ENCODE results near the gene PURB. TPM values are rescaled to one million over a fixed set of nuclear protein-coding genes. Genes with fewer than 3 reads are reported as not detected.
"Not testable (repeated sequence)": the region's sequence is repeated elsewhere in the genome, so short reads cannot be mapped to it uniquely, and the experiment has no call there.

PURB gene
- polyA plus RNA-seq, 1 of the 3 experiments (the other 2 are of a cell fraction), result 4.8 TPM

DNA sequence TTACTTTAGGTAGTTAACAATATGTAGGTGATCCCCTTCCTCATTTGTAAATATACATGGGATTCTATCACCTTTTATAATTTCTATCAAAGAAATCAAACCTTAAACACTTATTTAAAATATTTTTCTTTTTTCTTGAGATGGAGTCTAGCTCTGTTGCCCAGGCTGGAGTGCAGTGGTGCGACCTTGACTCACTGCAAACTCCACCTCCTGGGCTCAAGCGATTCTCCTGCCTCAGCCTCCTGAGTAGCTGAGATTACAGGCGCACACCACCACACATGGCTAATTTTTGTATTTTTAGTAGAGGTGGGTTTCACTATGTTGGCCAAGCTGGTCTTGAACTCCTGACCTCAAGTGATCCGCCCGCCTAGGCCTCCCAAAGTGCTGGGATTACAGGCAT, 41.9 kb downstream of the PURB start:
- H3F3A ChIP-seq (replicated peaks; ENCODE audit: insufficient read depth), result peaks cover 28% of the 10 kb centered on the region
- H3K9me3 ChIP-seq; DNase-seq; H3K27ac ChIP-seq (ENCODE audit: low read depth in 2 of 2, low read length in 1 of 2); H3K4me3 ChIP-seq (ENCODE audit: low read depth in 2 of 2, low read length in 1 of 2); H3K9me2 ChIP-seq; H2AFZ ChIP-seq (ENCODE audit: low read depth); H3K27me3 ChIP-seq (ENCODE audit: insufficient read depth); H3K4me2 ChIP-seq; POLR2A ChIA-PET; H3K9ac ChIP-seq: not testable (repeated sequence)
- 97% methylated on average over 5 of the region's 5 CpGs for WGBS (ENCODE audit: low lambda C conversion rate)
- H4K20me1 ChIP-seq (ENCODE audit: insufficient read depth), result peaks cover 72% of the 10 kb centered on the region
- CTCF ChIA-PET, result interaction anchor here (2.5 kb wide), 1 partner anchor 293 kb away, joined by 9 read pairs; no protein-coding TSS in a partner anchor
- H3K79me2 ChIP-seq (ENCODE audit: insufficient read depth), result peaks cover 91% of the 10 kb centered on the region
- H3K4me1 ChIP-seq (ENCODE audit: control insufficient read depth in 1 of 2, insufficient read depth in 2 of 2, low read depth in 1 of 2, low read length in 1 of 2), result peaks cover 2 to 12% of the 10 kb centered on the region in 2 experiments; a peak in 2 of 4 replicates
- peaks cover 19 to 38% of the 10 kb centered on the region in 2 experiments for H3K36me3 ChIP-seq (replicated peaks in 1 of 2; ENCODE audit: control insufficient read depth in 1 of 2, insufficient read depth in 2 of 2, low read length in 1 of 2)

DNA sequence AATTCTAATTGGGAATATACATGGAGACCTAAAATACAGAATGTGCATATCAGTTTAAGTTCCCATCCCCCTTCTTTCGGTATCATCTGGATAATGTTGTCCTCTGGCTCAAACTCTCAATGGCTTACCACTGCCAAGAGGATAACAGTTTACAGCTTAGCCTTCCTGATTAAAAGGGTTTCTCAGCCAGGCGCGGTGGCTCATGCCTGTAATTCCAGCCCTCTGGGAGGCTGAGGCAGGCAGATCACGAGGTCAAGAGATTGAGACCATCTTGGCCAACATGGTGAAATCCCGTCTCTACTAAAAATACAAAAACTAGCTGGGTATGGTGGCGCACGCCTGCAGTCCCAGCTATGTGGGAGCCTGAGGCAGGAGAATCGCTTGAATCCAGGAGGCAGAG, 42.7 kb downstream of the PURB start:
- H3K4me3 ChIP-seq (ENCODE audit: low read depth in 2 of 2, low read length in 1 of 2); POLR2A ChIA-PET; H3K9ac ChIP-seq; H3K27me3 ChIP-seq (ENCODE audit: insufficient read depth); H3K4me2 ChIP-seq; DNase-seq; H2AFZ ChIP-seq (ENCODE audit: low read depth); CTCF ChIA-PET; H3K9me3 ChIP-seq; H3K27ac ChIP-seq (ENCODE audit: low read depth in 2 of 2, low read length in 1 of 2); H3K9me2 ChIP-seq: not testable (repeated sequence)
- WGBS (ENCODE audit: low lambda C conversion rate), result 99% methylated on average over 8 of the region's 8 CpGs
- H4K20me1 ChIP-seq (ENCODE audit: insufficient read depth), result peaks cover 72% of the 10 kb centered on the region
- peaks cover 19 to 38% of the 10 kb centered on the region in 2 experiments for H3K36me3 ChIP-seq (replicated peaks in 1 of 2; ENCODE audit: control insufficient read depth in 1 of 2, insufficient read depth in 2 of 2, low read length in 1 of 2)
- peaks cover 98% of the 10 kb centered on the region for H3K79me2 ChIP-seq (ENCODE audit: insufficient read depth)
- peaks cover 2 to 12% of the 10 kb centered on the region in 2 experiments; a peak in 2 of 4 replicates for H3K4me1 ChIP-seq (ENCODE audit: control insufficient read depth in 1 of 2, insufficient read depth in 2 of 2, low read depth in 1 of 2, low read length in 1 of 2)
- H3F3A ChIP-seq (replicated peaks; ENCODE audit: insufficient read depth), result peaks cover 27% of the 10 kb centered on the region

DNA sequence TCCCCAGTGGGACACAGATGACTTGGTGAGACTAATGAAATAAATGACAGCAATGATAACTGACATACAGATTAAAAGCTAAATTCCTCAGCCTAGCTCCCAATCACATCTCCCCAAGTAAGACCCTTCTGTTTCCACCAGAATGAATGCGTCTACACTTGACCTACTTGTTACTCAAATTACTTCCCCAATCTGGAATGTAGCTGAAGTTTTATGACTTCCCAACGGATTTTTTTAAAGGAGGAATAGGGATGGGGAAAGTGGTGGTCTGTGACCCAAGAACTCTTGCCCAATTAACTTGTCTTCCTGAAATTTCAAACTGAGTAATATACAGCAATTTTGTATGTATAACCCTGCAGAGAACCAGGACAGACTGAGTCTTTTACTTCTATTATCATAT, 46.6 kb downstream of the PURB start:
- H3K9me3 ChIP-seq, result no peaks in the 10 kb centered on the region
- no peaks in the 10 kb centered on the region for H3K9me2 ChIP-seq
- POLR2A ChIA-PET, result interaction anchor here (1.2 kb wide), 1 partner anchor 47 kb away, joined by 3 read pairs; no protein-coding TSS in a partner anchor
- H3K36me3 ChIP-seq (replicated peaks in 1 of 2; ENCODE audit: control insufficient read depth in 1 of 2, insufficient read depth in 2 of 2, low read length in 1 of 2), result peaks cover 36 to 68% of the 10 kb centered on the region in 2 experiments
- H3F3A ChIP-seq (replicated peaks; ENCODE audit: insufficient read depth), result peaks cover 5% of the 10 kb centered on the region
- no peak overlapping the region for H3K4me3 ChIP-seq (ENCODE audit: low read depth in 2 of 2, low read length in 1 of 2)
- H2AFZ ChIP-seq (ENCODE audit: low read depth), result no peak overlapping the region
- no peaks in the 10 kb centered on the region for H3K27me3 ChIP-seq (ENCODE audit: insufficient read depth)
- 84% methylated on average over 2 of the region's 2 CpGs for WGBS (ENCODE audit: low lambda C conversion rate)
- peaks cover 34% of the 10 kb centered on the region; the same call in 1 of the 2 replicates for H4K20me1 ChIP-seq (ENCODE audit: insufficient read depth)
- no peak overlapping the region for H3K9ac ChIP-seq
- CTCF ChIA-PET, result interaction anchor here (0.8 to 2.3 kb wide), 4 partner anchors 9 to 298 kb away, joined by 3 to 13 read pairs (median 4); partner anchors contain the start of gene H2AZ2
- H3K4me2 ChIP-seq, result no peak overlapping the region
- no peak for TF ChIP-seq JUND (IDR thresholded peaks at IDR 0.05)
- H3K27ac ChIP-seq (ENCODE audit: low read depth in 2 of 2, low read length in 1 of 2), result no peak overlapping the region
- no peak for DNase-seq
- peaks cover 99% of the 10 kb centered on the region for H3K79me2 ChIP-seq (ENCODE audit: insufficient read depth)
- H3K4me1 ChIP-seq (ENCODE audit: control insufficient read depth in 1 of 2, insufficient read depth in 2 of 2, low read depth in 1 of 2, low read length in 1 of 2), result no peaks in the 10 kb centered on the region

DNA sequence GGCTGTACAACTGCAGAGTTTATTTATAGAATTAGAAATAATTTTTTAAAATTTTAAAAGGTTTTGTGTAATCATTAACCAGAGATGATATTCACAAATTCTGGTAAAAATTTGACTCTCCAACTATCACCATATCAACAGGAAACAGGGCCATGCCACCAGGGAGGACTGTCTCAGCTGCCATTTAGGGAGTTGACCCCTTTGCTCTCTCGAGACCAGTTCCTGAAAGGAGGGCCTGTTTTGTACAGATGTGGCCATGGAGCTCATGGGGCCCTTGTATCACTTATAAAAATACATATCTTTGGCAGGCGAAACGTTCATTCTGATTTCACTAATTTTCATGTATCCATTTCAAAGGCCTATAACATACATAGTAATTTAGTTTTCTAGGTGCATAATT, 57.8 kb downstream of the PURB start:
- Histone ChIP-seq H2AFZ (ENCODE audit: low read depth) (no peak overlapping the region), H3K4me1 (ENCODE audit: control insufficient read depth in 1 of 2, insufficient read depth in 2 of 2, low read depth in 1 of 2, low read length in 1 of 2) (no peaks in the 10 kb centered on the region), H3K9ac (no peak overlapping the region), H4K20me1 (ENCODE audit: insufficient read depth) (no peaks in the 10 kb centered on the region), H3F3A (replicated peaks; ENCODE audit: insufficient read depth) (peaks cover 14% of the 10 kb centered on the region), H3K36me3 (replicated peaks in 1 of 2; ENCODE audit: control insufficient read depth in 1 of 2, insufficient read depth in 2 of 2, low read length in 1 of 2) (peaks cover 53 to 58% of the 10 kb centered on the region in 2 experiments), H3K4me3 (ENCODE audit: low read depth in 2 of 2, low read length in 1 of 2) (no peak overlapping the region), H3K9me2 (no peaks in the 10 kb centered on the region), H3K27me3 (ENCODE audit: insufficient read depth) (no peaks in the 10 kb centered on the region), H3K79me2 (ENCODE audit: insufficient read depth) (peaks cover 26% of the 10 kb centered on the region; the same call in 1 of the 2 replicates), H3K9me3 (no peaks in the 10 kb centered on the region), H3K27ac (ENCODE audit: low read depth in 2 of 2, low read length in 1 of 2) (no peak overlapping the region), H3K4me2 (no peak overlapping the region)
- ChIA-PET POLR2A (interaction anchor here (0.5 kb wide), 1 partner anchor 29 kb away, joined by 3 read pairs; no protein-coding TSS in a partner anchor), CTCF (interaction anchor here (1.2 kb wide), 1 partner anchor 19 kb away, joined by 3 read pairs; no protein-coding TSS in a partner anchor)
- DNase-seq, result no peak
- WGBS (ENCODE audit: low lambda C conversion rate), result 98% methylated on average over 3 of the region's 3 CpGs
- TF ChIP-seq TCF12 (IDR thresholded peaks at IDR 0.05) (no peak), SIN3A (IDR thresholded peaks at IDR 0.05; ENCODE audit: borderline replicate concordance, low read depth, low read length) (no peak), GABPA (IDR thresholded peaks at IDR 0.05; ENCODE audit: low read depth) (no peak), POLR2AphosphoS5 (IDR thresholded peaks at IDR 0.05; ENCODE audit: low read depth, low read length) (no peak), MXI1 (IDR thresholded peaks at IDR 0.05; ENCODE audit: low read depth, low read length) (no peak), RAD21 (IDR thresholded peaks at IDR 0.05; ENCODE audit: low read length) (no peak), FOSL2 (IDR thresholded peaks at IDR 0.05; ENCODE audit: borderline replicate concordance, low read depth) (no peak), FOXJ3 (CRISPR knock-in tag; IDR thresholded peaks at IDR 0.05) (no peak), CHD2 (IDR thresholded peaks at IDR 0.05; ENCODE audit: low read length, partially characterized antibody) (no peak), JUND (IDR thresholded peaks at IDR 0.05) (no peak), SMC3 (IDR thresholded peaks at IDR 0.05; ENCODE audit: low read depth, low read length) (no peak), NRF1 (IDR thresholded peaks at IDR 0.05; ENCODE audit: low read depth, low read length) (no peak)
- TF ChIP-seq, protein P1, sequence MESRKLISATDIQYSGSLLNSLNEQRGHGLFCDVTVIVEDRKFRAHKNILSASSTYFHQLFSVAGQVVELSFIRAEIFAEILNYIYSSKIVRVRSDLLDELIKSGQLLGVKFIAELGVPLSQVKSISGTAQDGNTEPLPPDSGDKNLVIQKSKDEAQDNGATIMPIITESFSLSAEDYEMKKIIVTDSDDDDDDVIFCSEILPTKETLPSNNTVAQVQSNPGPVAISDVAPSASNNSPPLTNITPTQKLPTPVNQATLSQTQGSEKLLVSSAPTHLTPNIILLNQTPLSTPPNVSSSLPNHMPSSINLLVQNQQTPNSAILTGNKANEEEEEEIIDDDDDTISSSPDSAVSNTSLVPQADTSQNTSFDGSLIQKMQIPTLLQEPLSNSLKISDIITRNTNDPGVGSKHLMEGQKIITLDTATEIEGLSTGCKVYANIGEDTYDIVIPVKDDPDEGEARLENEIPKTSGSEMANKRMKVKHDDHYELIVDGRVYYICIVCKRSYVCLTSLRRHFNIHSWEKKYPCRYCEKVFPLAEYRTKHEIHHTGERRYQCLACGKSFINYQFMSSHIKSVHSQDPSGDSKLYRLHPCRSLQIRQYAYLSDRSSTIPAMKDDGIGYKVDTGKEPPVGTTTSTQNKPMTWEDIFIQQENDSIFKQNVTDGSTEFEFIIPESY (IDR thresholded peaks at IDR 0.05; ENCODE audit: borderline replicate concordance, low read depth), result no peak
- TF ChIP-seq, protein P2, sequence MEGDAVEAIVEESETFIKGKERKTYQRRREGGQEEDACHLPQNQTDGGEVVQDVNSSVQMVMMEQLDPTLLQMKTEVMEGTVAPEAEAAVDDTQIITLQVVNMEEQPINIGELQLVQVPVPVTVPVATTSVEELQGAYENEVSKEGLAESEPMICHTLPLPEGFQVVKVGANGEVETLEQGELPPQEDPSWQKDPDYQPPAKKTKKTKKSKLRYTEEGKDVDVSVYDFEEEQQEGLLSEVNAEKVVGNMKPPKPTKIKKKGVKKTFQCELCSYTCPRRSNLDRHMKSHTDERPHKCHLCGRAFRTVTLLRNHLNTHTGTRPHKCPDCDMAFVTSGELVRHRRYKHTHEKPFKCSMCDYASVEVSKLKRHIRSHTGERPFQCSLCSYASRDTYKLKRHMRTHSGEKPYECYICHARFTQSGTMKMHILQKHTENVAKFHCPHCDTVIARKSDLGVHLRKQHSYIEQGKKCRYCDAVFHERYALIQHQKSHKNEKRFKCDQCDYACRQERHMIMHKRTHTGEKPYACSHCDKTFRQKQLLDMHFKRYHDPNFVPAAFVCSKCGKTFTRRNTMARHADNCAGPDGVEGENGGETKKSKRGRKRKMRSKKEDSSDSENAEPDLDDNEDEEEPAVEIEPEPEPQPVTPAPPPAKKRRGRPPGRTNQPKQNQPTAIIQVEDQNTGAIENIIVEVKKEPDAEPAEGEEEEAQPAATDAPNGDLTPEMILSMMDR (IDR thresholded peaks at IDR 0.05), result no peak

Data from SK-N-SH (cell line).